Measurements from ENCODE around the gene FBLN7. TPM values are rescaled to one million over a fixed set of nuclear protein-coding genes. Genes with fewer than 3 reads are reported as not detected.

Gene FBLN7
- total RNA-seq, 1 donor from 2014 or later: 0.31 TPM

DNA sequence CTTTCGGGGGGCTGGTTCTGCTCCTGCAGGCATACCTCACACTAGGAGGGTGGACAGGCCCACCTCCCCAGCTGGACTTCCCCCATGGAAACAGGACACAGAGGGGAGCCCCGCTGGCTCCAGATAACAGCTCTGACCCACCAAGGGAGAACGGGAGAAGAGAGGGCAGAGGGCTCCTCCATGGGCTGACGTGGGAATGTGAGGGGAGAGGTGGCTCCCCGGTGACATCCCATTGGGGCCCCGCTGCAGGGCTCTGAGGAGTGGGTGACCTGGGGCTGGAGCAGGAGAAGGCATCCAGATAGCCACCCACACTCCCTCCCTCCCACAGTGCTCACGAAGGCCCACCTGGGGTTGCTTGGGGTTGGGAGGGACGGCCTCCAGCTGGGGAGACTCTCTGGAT, 45.9 kb downstream of the FBLN7 start:
- CTCF ChIA-PET: no interaction called here
- Mint-ChIP-seq H3K27me3 (peaks cover 22% of the 10 kb centered on the region), H3K4me3 (no peak overlapping the region), H3K27ac (no peak overlapping the region), H3K9me3 (no peaks in the 10 kb centered on the region), H3K36me3 (ENCODE audit: low read depth) (no peaks in the 10 kb centered on the region), H3K4me1 (peaks cover 21% of the 10 kb centered on the region)
- no peak for TF ChIP-seq CTCF (IDR thresholded peaks at IDR 0.05)
- intact Hi-C loops (cut with micrococcal nuclease): no loop called here
- ATAC-seq (ENCODE audit: low read depth) (no peak), DNase-seq (no peak)
- POLR2A ChIA-PET: no interaction called here

DNA sequence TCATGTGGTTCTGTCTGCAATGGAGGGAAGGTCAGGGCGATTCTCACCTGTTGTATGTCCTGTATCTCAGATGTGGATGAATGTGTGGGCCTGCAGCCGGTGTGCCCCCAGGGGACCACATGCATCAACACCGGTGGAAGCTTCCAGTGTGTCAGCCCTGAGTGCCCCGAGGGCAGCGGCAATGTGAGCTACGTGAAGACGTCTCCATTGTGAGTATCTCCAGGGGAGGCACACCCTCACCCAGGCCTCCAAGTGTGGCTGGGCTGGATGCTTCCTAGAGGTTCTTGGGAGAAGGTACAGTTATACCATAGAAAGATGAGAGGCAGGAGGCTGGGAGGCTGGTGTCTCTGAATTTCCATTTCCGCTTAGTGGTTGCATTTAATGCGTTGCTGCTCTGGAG, 46.9 kb downstream of the FBLN7 start:
- no peak for DNase-seq
- no peak for ATAC-seq (ENCODE audit: low read depth)
- H3K36me3 Mint-ChIP-seq (ENCODE audit: low read depth): no peaks in the 10 kb centered on the region
- peaks cover 13% of the 10 kb centered on the region for H3K27me3 Mint-ChIP-seq
- intact Hi-C loops (cut with micrococcal nuclease): no loop called here
- POLR2A ChIA-PET: no interaction called here
- H3K27ac Mint-ChIP-seq: no peak overlapping the region
- no peaks in the 10 kb centered on the region for H3K9me3 Mint-ChIP-seq
- peaks cover 23% of the 10 kb centered on the region for H3K4me1 Mint-ChIP-seq
- no peak overlapping the region for H3K4me3 Mint-ChIP-seq
- TF ChIP-seq CTCF (IDR thresholded peaks at IDR 0.05): no peak
- CTCF ChIA-PET: no interaction called here

DNA sequence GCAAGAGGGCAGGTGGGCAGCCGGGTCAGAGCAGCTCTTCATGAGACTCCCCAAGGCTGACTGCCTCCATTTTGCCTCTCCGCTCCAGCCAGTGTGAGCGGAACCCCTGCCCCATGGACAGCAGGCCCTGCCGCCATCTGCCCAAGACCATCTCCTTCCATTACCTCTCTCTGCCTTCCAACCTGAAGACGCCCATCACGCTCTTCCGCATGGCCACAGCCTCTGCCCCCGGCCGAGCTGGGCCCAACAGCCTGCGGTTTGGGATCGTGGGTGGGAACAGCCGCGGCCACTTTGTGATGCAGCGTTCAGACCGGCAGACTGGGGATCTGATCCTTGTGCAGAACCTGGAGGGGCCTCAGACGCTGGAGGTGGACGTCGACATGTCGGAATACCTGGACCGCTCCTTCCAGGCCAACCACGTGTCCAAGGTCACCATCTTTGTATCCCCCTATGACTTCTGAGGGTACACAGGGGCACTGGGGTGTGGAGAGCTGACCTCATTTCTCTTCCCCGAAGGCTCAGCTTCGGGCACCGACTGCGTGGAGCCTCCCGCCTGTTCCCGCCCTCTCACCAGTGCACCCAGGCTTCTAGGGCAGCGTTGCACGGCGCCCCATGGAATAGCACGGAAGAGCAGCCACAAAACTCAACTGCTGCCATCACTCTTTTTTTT, 49.0 kb downstream of the FBLN7 start:
- Mint-ChIP-seq H3K27me3 (peaks cover under 1% of the 10 kb centered on the region), H3K4me3 (no peak overlapping the region), H3K27ac (peak overlapping the region; percentile 81), H3K36me3 (ENCODE audit: low read depth) (no peaks in the 10 kb centered on the region), H3K4me1 (peaks cover 22% of the 10 kb centered on the region), H3K9me3 (no peaks in the 10 kb centered on the region)
- ATAC-seq (ENCODE audit: low read depth) (no peak), DNase-seq (no peak)
- intact Hi-C loops (cut with micrococcal nuclease): no loop called here
- CTCF ChIA-PET: no interaction called here
- no peak for TF ChIP-seq CTCF (IDR thresholded peaks at IDR 0.05)
- POLR2A ChIA-PET: no interaction called here

DNA sequence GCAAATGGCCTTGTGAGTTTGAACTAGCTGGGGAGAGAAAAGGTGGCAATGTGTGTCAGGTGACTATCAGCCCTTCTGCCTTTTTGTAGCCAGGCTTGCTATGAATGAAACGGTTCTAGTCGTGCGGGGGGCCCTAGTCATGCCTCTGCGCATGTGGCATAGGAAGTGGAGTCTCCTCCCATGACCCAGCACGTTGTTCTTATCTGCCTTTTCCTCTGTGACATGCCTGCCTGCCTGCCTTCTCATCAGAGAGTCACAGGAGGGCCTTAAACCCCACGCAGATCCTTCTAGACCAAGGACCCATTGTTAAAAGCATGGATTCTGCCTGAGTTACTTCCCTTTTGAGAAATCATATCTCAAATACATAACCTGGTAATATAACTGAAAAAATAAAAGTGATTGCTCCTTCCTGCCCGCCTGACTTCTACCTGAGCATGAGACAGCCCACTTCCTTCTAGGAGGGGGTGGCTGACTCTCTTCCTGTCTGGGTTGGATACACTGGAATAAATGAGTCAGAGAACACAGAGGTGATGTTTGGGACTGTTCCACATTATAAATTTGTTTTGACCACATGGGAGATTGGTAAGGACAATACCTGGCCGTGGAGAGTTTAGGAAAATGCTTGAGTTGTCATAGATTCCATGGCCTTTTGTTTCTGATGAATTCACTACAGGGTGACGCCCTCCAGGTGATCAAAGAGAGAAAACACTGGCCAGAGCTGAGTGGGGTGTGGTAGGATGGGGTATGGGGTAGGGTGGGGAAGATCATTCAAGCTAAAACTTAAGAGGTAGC, 49.8 kb downstream of the FBLN7 start:
- no peak for DNase-seq
- peak; percentile 84 for ATAC-seq (ENCODE audit: low read depth)
- H3K36me3 Mint-ChIP-seq (ENCODE audit: low read depth): no peaks in the 10 kb centered on the region
- intact Hi-C loops (cut with micrococcal nuclease): loop anchor here (2.0 kb wide), 1 partner anchor 29 kb away; no protein-coding TSS in a partner anchor
- peak overlapping the region; percentile 81 for H3K27ac Mint-ChIP-seq
- H3K4me3 Mint-ChIP-seq: peak overlapping the region; percentile 26
- no peaks in the 10 kb centered on the region for H3K9me3 Mint-ChIP-seq
- ChIA-PET POLR2A (no interaction called here), CTCF (interaction anchor here (1.1 kb wide), 1 partner anchor 12 kb away, joined by 3 read pairs; no protein-coding TSS in a partner anchor)
- no peaks in the 10 kb centered on the region for H3K27me3 Mint-ChIP-seq
- no peak for TF ChIP-seq CTCF (IDR thresholded peaks at IDR 0.05)
- peaks cover 19% of the 10 kb centered on the region for H3K4me1 Mint-ChIP-seq

DNA sequence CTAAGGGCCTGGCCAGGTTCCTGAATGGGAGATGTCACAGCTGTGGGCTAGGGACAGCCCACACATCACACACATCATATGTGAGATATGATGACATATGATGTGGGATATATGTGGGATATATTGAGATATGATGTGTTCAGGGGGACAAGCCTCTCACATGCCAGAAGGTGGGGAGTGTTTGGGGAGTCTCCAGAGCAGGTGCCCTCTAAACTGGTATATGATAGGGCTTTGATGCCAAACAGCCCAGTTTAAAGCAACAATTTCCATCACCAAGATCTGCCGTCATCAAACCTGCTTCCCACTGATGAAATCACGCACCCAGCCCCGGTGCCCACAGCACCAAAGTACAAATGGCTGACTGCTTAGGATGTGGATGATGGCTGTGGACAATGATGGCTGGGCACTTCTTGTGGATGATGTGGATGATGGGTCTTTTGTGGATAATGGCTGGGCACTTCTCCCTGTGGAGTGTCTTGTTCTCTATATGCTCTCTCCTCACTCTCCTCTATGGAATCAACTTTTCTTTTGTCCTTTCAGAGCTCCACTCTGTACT, 50.9 kb downstream of the FBLN7 start:
- ATAC-seq (ENCODE audit: low read depth): no peak
- TF ChIP-seq CTCF (IDR thresholded peaks at IDR 0.05): no peak
- Mint-ChIP-seq H3K4me1 (peaks cover 19% of the 10 kb centered on the region), H3K9me3 (no peaks in the 10 kb centered on the region), H3K4me3 (no peak overlapping the region), H3K27me3 (no peaks in the 10 kb centered on the region), H3K27ac (peak overlapping the region; percentile 81), H3K36me3 (ENCODE audit: low read depth) (no peaks in the 10 kb centered on the region)
- intact Hi-C loops (cut with micrococcal nuclease): loop anchor here (2.0 kb wide), 1 partner anchor 30 kb away; no protein-coding TSS in a partner anchor
- ChIA-PET CTCF (interaction anchor here (1.1 kb wide), 1 partner anchor 13 kb away, joined by 3 read pairs; no protein-coding TSS in a partner anchor), POLR2A (interaction anchor here (0.6 kb wide), 1 partner anchor 15 kb away, joined by 3 read pairs; no protein-coding TSS in a partner anchor)
- DNase-seq: no peak

Measured in activated B cell treated with CpG ODN at 0.5 μM for 24 hours (primary cell).